HG03280 (cell line): Measurements from ENCODE around the gene MANEAL.
"Not testable (repeated sequence)": the region's sequence is repeated elsewhere in the genome, so short reads cannot be mapped to it uniquely, and the experiment has no call there.

Source experiments
- ATAC-seq: cut with Tn5 transposase; IDR thresholded peaks from one replicate; pipeline ENCODE4 v1.9.1; 2021; ENCODE audit warnings: mild to moderate bottlenecking, moderate library complexity; ENCODE audit not compliant: unreplicated experiment

The MANEAL gene, protein sequence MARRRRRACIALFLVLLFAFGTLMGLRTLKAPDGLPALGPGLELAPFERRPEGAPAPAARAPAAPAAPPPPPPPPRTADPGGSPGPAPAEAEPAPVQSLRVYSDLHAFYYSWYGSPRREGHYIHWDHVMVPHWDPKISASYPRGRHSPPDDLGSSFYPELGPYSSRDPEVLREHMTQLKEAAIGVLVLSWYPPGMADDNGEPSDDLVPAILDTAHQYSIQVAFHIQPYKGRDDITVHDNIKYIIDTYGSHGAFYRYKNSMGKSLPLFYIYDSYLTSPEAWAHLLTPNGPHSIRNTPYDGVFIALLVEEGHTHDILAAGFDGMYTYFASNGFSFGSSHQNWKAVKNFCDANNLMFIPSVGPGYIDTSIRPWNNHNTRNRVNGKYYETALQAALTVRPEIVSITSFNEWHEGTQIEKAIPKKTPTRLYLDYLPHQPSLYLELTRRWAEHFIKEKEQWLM

GRCh38 chr1:37793773-37794371, at the start of gene MANEAL:
Gene MANEAL, plus strand, starts transcription at chr1:37793847. Its CDS starts 336 bp downstream, at chr1:37794183.
- peak; percentile 61 for ATAC-seq

DNA sequence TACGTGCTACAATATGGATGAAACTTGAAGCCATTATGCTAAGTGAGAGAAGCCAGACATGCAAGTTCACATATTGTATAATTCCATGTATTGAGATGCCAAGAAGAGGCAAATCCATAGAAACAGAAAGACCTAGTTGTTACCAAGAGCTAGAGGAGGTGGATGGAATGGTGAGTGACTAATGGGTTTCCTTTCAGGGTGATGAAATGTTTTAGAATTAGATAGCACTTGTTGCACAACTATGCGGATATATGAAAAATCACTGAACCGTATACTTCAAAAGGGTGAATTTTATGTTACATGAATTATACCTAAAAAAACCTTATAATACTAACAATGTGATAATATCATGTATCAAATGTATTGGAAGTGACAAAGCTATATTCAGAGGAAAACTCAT, 46.8 kb upstream of the MANEAL start:
- ATAC-seq = no peak

DNA sequence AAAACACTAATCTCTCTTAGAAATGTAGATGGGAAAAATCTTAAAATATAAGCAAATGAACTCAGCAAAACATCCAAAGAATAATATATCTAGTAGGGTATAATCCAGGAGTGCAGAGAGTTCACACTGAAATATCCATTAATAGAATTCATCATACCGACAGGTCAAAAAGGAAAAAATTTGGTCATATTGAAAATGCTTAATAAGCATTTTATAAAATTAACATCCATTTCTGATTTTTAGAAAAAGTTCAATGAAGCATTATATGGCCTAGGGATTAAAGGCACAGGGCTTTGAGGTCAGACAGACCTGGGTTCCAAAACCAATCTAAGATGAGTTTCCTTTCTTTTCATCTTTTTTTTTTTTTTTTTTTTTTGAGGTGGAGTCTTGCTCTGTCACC, 45.1 kb upstream of the MANEAL start:
- no peak for ATAC-seq

GRCh38 chr1:37752213-37752582, 41.4 kb upstream of the MANEAL start:
- ATAC-seq = no peak

DNA sequence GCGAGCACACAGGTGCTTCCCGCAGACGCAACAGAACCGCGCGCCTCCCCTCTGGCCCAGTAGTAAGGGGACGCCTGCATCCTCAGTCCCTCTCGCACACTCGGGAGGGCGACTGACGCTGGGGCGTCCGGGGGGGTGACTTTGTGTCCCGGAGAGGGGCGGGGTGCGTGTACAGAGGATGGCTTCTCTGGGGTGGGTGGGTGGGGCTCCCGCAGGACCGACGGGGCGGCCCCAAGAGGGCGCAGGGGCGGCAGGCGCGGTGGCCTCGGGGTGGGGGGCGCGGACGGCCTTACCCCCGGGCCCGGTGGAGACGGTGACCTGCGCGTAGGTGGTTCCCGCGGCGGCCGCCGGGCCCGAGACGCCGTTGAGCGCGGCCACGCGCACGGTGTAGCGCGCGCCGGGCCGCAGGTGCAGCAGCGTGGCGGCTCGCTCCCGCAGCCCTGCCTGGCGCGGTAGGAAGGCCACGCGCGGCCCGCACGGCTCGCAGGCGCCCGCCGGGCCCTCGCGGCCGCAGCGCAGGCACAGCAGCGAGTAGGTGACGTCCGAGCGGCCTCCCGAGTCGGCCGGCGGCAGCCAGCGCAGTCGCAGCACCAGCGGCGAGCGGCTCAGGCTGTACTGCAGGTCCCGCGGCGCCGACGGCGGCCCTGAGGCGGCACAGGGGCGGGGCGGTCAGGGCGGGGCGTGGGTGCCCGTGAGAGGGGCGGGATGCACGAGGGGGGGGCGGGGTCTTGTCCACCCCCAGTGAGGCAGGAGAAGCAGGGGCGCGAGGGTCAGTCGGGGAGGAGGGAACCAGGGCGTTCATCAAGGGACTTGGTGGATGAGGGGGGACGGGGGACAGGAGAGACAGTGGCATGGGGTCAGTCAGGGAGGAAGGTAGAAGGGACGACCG, 40.8 kb upstream of the MANEAL start:
- no peak for ATAC-seq

GRCh38 chr1:37753473-37754321, 40.0 kb upstream of the MANEAL start:
- ATAC-seq = no peak

DNA sequence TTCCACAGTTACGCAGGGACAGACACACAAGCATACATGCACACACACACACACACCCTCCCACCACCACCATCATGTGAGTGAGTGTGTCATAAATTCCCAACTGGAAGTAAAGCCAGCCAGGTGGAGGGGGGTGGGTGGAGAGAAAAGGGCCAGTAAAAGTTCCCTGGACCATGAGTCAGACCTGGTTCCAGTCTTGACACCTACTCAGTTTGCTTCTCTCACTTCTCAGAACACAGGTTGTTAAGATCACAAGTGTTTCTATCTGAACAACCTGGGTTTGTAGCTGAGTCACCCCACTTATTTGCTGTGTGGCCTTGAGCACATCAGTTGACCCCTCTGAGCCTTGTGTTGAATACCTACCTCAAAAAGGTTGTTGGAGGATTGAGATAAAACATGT, 38.4 kb upstream of the MANEAL start:
- ATAC-seq = no peak

GRCh38 chr1:37755951-37756560, 37.6 kb upstream of the MANEAL start:
- ATAC-seq = no peak

DNA sequence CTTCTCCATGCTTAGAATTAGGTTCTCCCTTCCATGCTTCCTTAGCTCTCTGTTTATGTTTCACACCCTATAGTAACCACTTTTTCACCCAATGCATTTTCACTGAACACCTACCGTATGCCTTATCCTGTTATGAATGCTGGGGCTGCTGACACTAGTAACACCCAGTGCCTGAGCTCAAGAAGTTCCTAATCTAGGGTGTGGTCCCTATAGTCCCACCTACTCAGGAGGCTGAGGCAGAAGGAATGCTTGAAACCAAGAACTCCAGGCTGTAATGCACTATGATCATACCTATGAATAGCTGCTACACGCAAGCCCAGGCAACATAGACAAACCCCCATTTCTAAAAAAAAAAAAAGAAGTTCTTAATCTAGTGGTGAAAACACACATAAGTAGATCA, 34.2 kb upstream of the MANEAL start:
- ATAC-seq = no peak

DNA sequence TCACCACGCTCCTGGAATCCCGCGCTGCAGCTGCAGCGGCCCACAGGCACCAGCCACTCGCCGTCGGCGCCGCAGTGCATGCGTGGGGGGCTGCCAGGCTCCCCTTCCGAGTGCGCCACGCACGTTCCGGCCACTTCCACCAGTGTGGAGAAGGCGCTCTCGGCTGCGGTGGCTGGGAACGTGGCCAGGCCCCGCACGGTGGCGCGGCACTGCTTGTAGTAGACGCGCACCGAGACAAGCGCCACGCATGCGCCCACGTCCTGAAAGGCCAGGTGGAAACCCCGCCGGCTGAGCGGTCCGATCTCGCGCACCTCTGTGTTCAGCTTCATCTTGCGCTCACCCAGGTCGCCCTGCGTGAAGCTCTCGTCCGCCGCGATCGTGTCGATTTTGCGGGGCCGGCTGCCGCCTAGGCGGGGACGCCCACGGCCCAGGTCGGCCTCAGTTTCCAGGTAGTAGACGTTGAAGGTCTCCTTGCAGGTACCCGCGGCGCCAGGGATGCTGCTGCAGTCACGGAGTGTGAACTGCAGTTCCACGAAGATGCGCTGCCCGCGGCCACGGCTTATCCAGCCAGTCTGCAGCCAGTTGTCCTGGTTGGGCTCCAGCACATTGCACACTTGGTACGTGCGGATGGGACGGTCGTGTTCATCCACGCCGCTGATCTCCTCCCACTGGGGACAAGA, 32.1 kb upstream of the MANEAL start:
- no peak for ATAC-seq

DNA sequence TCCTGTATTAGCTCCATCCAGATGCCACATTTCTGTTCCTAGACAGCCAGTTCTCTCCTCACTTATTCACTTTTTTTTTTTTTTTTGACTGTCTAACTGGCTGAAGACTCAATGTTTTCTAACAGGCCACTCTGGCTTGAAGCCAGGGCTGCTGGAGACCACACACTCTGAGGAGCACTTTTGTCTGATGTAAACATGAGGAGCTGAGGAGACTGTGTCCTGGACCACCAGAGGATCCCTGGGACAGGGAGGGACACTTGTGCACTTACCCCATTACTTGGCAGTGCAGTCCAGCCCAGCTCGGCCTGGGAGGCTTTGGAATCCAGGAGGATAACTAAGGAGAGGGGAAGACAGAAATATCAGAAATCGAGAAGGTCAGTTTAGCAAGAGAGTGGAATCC, 31.1 kb upstream of the MANEAL start:
- ATAC-seq = no peak

GRCh38 chr1:37763791-37764413, 29.7 kb upstream of the MANEAL start:
- no peak for ATAC-seq

GRCh38 chr1:37764414-37764825, 29.2 kb upstream of the MANEAL start:
- no peak for ATAC-seq

DNA sequence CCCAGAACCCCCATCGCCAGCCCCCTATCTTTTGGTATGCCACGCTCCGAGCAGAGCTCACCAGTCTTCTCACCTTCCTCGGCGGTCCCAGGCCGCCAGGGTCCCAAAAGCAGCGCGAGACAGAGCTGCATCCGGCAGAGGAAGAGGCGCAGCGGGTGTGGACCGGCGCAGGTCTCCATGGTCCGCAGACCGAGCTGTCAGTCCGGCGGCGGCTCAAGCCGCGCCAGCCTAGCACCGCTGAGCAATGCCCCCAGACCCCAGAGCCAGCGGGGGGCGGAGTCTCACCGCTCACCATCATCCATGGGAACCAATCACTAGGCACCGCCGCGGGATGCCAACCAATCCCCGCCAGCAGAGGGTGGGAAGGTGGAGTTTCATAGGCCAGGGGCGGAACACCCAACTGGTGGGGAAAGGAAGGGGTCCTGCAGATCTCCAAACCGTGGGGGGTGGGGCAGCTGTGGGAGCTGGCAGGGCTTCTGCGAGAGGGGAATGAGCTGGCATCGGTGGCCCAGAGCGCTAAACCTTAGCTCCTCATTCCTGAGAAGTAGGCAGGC, 28.7 kb upstream of the MANEAL start, which contains the start of gene EPHA10:
Gene EPHA10, minus strand, starts transcription at position 233 of the 554 bp plus-strand sequence. Its CDS starts 54 bp downstream, at position 179.
- no peak for ATAC-seq

GRCh38 chr1:37765916-37766664, 27.6 kb upstream of the MANEAL start:
- ATAC-seq = no peak

DNA sequence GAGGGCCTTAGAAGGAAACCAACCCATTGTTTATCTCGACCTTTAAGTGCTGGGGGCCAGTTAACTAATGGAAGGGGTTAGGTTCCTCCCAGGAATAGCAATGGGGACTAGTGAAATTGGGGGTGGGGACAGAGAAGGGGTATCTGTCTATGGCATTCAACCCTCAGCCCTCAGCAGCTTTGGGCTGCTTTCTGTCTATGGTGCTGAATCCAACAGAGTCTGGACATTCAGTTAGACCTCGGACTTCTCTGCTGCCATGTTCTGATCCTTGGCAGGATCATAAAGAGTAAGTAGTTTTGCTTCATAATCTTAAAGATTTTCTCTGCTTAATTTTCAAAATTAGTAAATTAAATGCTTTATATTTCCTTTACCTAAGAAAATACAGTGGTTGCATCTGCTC, 26.2 kb upstream of the MANEAL start:
- ATAC-seq = no peak

DNA sequence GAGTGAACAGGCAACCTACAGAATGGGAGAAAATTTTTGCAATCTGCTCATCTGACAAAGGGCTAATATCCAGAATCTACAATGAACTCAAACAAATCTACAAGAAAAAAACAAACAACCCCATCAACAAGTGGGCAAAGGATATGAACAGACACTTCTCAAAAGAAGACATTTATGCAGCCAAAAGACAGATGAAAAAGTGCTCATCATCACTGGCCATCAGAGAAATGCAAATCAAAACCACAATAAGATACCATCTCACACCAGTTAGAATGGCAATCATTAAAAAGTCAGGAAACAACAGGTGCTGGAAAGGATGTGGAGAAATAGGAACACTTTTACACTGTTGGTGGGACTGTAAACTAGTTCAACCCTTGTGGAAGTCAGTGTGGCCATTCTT, 22.2 kb upstream of the MANEAL start:
- ATAC-seq = not testable (repeated sequence)

GRCh38 chr1:37776946-37777516, 16.6 kb upstream of the MANEAL start:
- no peak for ATAC-seq
